HUES64 (cell line): Measurements from ENCODE around the gene IRAK4.

Experiments
- H3K27ac ChIP-seq: 2 replicates; pipeline ENCODE4 v1.7.0; 2013; ENCODE audit warnings: low read depth, low read length, inconsistent platforms
- H3K27me3 ChIP-seq: 2 replicates; pipeline ENCODE4 v1.6.1; 2013; ENCODE audit warnings: mild to moderate bottlenecking, low read length; ENCODE audit not compliant: insufficient read depth
- H3K36me3 ChIP-seq: 2 replicates; pipeline ENCODE4 v1.6.1; 2013; ENCODE audit warnings: mild to moderate bottlenecking, low read length; ENCODE audit not compliant: insufficient read depth
- H3K4me1 ChIP-seq: 2 replicates; pipeline ENCODE4 v1.6.1; 2013; ENCODE audit warnings: mild to moderate bottlenecking, low read length, moderate library complexity; ENCODE audit not compliant: insufficient read depth
- H3K4me3 ChIP-seq: 2 replicates; pipeline ENCODE4 v1.5.1; 2013; ENCODE audit warnings: mild to moderate bottlenecking, low read length, moderate library complexity
- H3K9ac ChIP-seq: 2 replicates; pipeline ENCODE4 v1.6.1; 2013; ENCODE audit warnings: mild to moderate bottlenecking, low read depth, low read length
- H3K9me3 ChIP-seq: 2 replicates; pipeline ENCODE4 v1.6.1; 2013; ENCODE audit warnings: low read depth, low read length; ENCODE audit not compliant: insufficient read depth
- WGBS: fragments of 150-250, 120-280 bp; methylation state at CpG from one replicate; pipeline ENCODE4 v1.1.7; 2013; ENCODE audit warnings: missing lambda C conversion rate; 5-methylcytosine and 5-hydroxymethylcytosine counted together

IRAK4 gene

DNA sequence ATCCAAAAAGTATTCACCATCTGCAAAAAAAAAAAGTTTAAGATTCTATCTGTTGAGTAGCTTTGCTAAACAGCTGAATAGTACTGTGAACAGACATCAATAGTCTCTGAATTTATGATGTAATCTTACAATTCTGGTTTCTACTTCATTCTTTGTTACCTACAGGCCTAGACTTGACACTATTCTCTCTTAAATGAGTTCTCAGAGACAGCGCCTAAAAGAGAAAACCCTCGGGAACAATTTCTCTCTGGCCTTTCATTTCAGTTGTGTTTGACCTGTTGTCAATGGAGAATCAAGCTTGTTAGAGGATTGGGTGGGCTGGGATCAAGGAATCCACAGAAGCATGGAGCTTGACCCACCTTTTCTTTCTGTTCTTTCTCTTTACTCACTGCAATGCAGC lies 53.3 kb downstream of the IRAK4 start:
- Histone ChIP-seq H3K4me1 (peaks cover 2% of the 10 kb centered on the region; the same call in 1 of the 2 replicates), H3K9ac (no peak overlapping the region), H3K9me3 (no peaks in the 10 kb centered on the region), H3K27me3 (no peaks in the 10 kb centered on the region), H3K4me3 (no peak overlapping the region), H3K36me3 (no peaks in the 10 kb centered on the region), H3K27ac (no peak overlapping the region)
- 96% methylated on average over 2 of the region's 2 CpGs for WGBS

DNA sequence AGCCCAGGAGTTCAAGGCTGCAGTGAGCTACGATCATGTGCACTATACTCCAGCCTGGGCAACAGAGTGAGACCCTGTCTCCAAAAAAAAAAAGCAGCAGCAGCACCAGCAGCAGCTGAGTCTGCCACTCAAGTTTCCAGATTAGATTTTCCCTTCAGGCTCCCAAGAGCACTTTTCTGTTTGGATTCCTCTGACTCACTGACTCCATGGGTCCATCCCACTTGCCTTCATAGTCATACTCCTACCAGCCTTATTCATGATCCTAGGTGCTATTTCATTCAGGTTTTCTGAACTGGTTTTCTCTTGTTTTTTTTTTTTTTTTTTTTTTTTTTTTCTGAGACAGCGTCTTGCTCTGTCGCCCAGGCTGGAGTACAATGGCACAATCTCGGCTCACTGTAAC lies 54.2 kb downstream of the IRAK4 start:
- no peaks in the 10 kb centered on the region for H3K36me3 ChIP-seq
- WGBS, result 96% methylated on average over 4 of the region's 4 CpGs
- H3K4me3 ChIP-seq, result no peak overlapping the region
- no peaks in the 10 kb centered on the region for H3K9me3 ChIP-seq
- H3K4me1 ChIP-seq, result no peaks in the 10 kb centered on the region
- H3K27ac ChIP-seq, result no peak overlapping the region
- no peaks in the 10 kb centered on the region for H3K27me3 ChIP-seq
- no peak overlapping the region for H3K9ac ChIP-seq

DNA sequence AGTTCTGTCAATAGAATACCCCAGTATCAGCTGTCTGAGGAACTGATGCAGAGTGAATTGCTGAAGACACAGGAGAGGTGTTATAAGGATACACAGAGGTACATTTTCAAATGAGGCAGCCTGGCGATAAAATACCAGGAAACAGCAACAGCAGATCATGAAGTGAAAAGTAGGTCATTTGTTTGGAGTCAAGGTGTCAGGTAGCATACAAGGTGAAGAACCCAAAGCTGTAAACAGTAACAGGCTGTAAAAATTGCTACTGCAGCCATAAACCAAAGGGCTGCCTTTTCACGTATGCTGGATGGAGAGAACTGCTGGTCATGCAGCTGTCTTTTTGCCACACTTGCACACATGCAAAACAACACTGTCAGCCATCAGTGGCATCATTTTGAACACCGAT lies 56.7 kb downstream of the IRAK4 start:
- H3K27ac ChIP-seq, result no peak overlapping the region
- H3K27me3 ChIP-seq, result no peaks in the 10 kb centered on the region
- H3K9me3 ChIP-seq, result no peaks in the 10 kb centered on the region
- no peaks in the 10 kb centered on the region for H3K36me3 ChIP-seq
- H3K9ac ChIP-seq, result no peak overlapping the region
- H3K4me1 ChIP-seq, result no peaks in the 10 kb centered on the region
- WGBS, result 91% methylated on average over 3 of the region's 3 CpGs
- no peak overlapping the region for H3K4me3 ChIP-seq

DNA sequence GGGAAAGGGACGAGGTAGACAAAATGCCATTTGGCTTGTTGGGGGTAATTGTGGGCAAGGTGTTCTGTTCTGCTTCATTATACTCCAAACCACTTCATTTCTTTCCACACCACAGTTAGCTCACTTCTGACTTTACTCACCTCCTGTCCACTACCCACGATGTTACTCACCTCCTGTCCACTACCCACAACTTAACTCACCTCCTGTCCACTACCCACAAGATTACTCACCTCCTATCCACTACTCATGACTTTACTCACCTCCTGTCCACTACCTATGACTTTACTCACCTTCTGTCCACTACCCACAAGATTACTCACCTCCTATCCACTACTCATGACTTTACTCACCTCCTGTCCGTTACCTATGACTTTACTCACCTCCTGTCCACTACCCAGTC lies 57.4 kb downstream of the IRAK4 start:
- H3K9ac ChIP-seq, result no peak overlapping the region
- no peak overlapping the region for H3K4me3 ChIP-seq
- no peak overlapping the region for H3K27ac ChIP-seq
- no peaks in the 10 kb centered on the region for H3K4me1 ChIP-seq
- no peaks in the 10 kb centered on the region for H3K36me3 ChIP-seq
- no peaks in the 10 kb centered on the region for H3K27me3 ChIP-seq
- H3K9me3 ChIP-seq, result no peaks in the 10 kb centered on the region
- WGBS, result 94% methylated on average over 3 of the region's 3 CpGs

DNA sequence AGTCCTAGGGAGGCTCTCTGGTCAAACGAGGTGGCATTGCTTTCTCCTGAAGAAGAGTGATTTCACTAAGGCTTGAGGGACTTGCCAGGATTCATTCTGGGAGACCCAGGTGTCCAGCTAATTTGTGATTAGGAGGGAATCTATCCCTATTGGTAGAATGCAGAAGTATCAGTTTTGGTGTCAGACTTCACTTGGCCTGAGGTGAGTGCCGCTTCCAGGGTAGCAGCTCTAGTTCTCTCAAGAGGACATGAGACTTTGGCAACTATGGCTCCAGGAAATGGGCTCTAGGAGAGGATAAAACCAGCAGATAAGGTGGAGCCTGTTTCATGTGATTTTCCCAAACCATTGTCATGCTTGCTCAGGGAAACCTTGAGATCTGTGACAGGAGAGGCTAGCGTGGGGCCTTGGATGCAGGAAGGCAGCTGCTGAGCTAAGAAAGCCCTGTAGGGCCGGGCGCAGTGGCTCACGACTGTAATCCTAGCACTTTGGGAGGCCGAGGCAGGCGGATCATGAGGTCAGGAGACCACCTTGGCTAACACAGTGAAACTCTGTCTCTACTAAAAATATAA lies 65.5 kb downstream of the IRAK4 start:
- no peak overlapping the region for H3K4me3 ChIP-seq
- peaks cover 7% of the 10 kb centered on the region; the same call in 1 of the 2 replicates for H3K4me1 ChIP-seq
- H3K36me3 ChIP-seq, result no peaks in the 10 kb centered on the region
- no peaks in the 10 kb centered on the region for H3K9me3 ChIP-seq
- H3K27ac ChIP-seq, result peak overlapping the region; percentile 58; the same call in 1 of the 2 replicates
- no peaks in the 10 kb centered on the region for H3K27me3 ChIP-seq
- WGBS, result 87% methylated on average over 8 of the region's 8 CpGs
- no peak overlapping the region for H3K9ac ChIP-seq

DNA sequence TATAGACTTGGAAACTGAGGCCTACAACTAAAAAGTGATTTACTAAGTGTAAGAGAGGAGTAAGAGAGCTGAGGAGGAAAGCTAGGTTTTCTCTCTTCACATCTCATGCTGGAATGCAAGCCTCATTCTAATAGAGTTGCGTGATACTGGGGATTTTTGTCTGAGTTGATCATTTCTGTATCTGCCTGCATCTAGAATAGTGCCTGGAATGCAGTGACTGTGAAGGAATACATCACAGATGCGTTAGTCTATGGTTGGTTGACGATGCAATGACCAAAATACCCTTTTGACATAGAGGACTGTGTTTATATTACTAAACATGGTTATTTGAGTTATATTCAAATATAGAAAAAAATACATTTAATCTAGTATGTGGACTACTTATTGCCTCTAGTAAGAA lies 67.9 kb downstream of the IRAK4 start:
- H3K4me3 ChIP-seq, result no peak overlapping the region
- H3K36me3 ChIP-seq, result no peaks in the 10 kb centered on the region
- no peak overlapping the region for H3K27ac ChIP-seq
- H3K9me3 ChIP-seq, result no peaks in the 10 kb centered on the region
- WGBS, result 94% methylated on average over 2 of the region's 3 CpGs
- H3K27me3 ChIP-seq, result no peaks in the 10 kb centered on the region
- H3K4me1 ChIP-seq, result peaks cover 7% of the 10 kb centered on the region; the same call in 1 of the 2 replicates
- H3K9ac ChIP-seq, result no peak overlapping the region

DNA sequence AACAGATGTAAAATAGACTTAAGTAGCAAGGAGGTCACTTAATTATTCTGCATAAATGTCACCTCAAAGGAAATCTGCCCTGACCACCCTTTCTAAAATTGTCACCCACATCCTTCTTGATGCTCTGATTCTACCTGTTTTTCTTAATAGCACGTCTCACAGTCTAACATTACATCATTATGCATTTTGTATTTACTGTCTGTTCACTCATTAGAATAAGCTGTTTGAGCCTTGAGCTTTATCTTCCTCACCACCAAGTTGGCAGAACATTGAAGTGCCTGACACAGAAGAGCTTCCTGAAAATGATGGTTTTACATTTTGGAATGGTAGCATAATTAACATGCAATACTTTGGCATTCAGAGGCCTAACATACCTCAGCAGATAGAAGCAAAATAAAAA lies 68.3 kb downstream of the IRAK4 start:
- no peaks in the 10 kb centered on the region for H3K36me3 ChIP-seq
- H3K9ac ChIP-seq, result no peak overlapping the region
- H3K4me3 ChIP-seq, result no peak overlapping the region
- no peaks in the 10 kb centered on the region for H3K9me3 ChIP-seq
- peaks cover 7% of the 10 kb centered on the region; the same call in 1 of the 2 replicates for H3K4me1 ChIP-seq
- H3K27ac ChIP-seq, result no peak overlapping the region
- 90% methylated on average over 1 of the region's 1 CpG for WGBS
- H3K27me3 ChIP-seq, result no peaks in the 10 kb centered on the region

DNA sequence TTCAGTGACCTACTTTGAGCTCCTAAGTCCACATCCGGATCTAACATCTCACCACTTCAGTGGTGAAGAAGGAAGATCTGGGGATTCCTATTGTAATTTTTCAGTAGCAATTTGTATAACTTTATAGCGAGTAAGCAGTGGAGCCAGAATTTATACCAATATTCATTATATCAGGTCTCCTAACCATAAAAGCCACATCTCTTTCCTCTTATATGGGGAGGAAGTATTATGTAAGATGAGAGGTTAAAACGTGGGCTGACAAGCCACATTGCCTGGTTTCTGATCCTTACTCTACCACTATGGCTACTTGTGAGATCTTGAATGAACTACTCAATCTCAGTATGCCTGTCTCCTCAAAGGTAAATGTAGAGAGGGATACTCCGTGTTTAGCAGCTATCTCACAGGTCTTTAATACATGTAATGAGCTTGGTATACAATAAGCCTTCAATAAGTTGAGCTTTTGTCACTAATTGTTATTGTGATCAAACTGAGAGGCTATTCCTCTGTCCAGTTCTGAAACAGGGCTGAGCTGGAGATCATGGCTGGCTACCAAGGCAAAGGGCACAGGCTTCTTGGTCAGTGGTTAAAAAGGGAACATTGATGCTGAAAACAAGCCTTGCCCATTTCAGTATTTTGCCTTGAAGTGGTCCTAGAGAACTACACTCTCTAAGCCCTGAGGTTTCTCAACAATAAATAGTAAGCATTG lies 73.9 kb downstream of the IRAK4 start:
- Histone ChIP-seq H3K9me3 (no peaks in the 10 kb centered on the region), H3K36me3 (no peaks in the 10 kb centered on the region), H3K27ac (no peak overlapping the region), H3K4me3 (no peak overlapping the region), H3K9ac (no peak overlapping the region), H3K4me1 (peaks cover 9% of the 10 kb centered on the region; the same call in 1 of the 2 replicates), H3K27me3 (peaks cover 48% of the 10 kb centered on the region)
- no CpG with 5 or more reads among the region's 4 CpGs for WGBS

DNA sequence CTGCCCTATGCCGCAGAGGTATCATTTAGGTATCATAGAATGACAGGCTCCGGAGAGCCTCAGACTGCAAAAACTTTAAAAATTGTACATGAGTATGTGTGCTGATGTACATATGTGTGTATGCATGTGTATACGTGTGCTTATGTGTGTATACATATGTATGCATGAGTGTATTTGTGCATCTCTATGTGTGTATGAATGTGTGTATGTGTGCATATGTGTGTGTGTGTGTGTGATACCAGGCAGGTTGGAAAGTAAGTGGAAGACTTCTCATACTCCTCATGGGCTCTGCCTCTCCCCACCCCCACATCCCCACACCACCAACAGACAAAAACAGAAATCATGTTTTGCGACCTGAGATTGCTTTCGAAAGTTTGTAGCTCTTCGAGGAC lies 76.5 kb downstream of the IRAK4 start:
- Histone ChIP-seq H3K27ac (no peak overlapping the region), H3K4me1 (peaks cover 9% of the 10 kb centered on the region; the same call in 1 of the 2 replicates)
- 56% methylated on average over 6 of the region's 6 CpGs for WGBS

DNA sequence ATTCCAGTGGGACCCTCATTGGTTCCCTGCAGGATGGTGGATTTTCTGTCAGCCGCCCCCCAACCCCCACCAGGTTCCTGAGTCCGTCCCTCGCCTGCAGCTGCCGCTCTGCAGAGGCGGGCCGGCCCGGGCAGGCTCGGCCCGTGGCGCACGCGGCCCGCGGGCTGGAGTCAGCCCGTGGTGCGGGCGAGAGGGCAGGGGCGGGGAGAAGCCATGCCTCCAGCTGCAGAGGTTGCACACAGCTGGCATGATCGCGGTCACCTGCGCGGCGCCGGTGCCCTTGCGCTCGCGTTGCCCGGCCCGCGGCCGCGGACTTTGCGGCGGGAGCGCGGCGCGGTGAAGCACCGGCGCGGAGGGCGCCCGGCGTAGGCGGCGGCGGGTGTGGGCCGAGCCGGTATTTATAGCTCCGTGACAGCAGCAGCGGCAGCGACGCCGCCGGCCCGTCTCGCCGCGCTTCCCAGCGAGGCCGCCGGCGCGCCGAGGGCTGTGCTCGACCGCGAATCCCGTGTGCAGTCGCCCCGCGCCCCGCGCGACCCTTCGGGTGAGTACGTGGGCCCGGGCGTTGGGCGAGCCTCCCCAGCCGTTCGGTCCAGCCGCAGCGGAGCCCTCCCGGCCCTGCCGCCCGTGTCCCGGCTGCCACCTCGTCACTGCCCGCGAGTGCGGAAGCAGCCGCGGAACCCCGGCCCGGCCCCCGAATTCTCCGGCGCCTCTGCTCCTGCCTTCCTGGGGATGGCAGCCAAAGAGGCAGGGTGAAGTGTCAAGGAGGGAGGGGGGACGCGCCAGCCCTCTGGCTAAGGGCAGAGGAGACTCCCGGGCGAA lies 77.1 kb downstream of the IRAK4 start, which contains the start of gene TMEM117:
Gene TMEM117 (plus strand): TSS at position 426 of the 819 bp plus-strand sequence.
- WGBS, result under 1% methylated on average over 103 of the region's 103 CpGs
- Histone ChIP-seq H3K9me3 (no peaks in the 10 kb centered on the region), H3K4me1 (peaks cover 9% of the 10 kb centered on the region; the same call in 1 of the 2 replicates), H3K36me3 (no peaks in the 10 kb centered on the region), H3K27me3 (peaks cover 54% of the 10 kb centered on the region), H3K4me3 (peak within 1 kb of the TSS; percentile 79), H3K27ac (no peak within 1 kb of the TSS), H3K9ac (peak within 1 kb of the TSS; percentile 76)

More for the DNA sequence above, 76.5 kb downstream of the IRAK4 start:
- H3K9me3 ChIP-seq, result no peaks in the 10 kb centered on the region
- H3K9ac ChIP-seq, result peak overlapping the region; percentile 76
- peak overlapping the region; percentile 79 for H3K4me3 ChIP-seq
- peaks cover 54% of the 10 kb centered on the region for H3K27me3 ChIP-seq
- H3K36me3 ChIP-seq, result no peaks in the 10 kb centered on the region

DNA sequence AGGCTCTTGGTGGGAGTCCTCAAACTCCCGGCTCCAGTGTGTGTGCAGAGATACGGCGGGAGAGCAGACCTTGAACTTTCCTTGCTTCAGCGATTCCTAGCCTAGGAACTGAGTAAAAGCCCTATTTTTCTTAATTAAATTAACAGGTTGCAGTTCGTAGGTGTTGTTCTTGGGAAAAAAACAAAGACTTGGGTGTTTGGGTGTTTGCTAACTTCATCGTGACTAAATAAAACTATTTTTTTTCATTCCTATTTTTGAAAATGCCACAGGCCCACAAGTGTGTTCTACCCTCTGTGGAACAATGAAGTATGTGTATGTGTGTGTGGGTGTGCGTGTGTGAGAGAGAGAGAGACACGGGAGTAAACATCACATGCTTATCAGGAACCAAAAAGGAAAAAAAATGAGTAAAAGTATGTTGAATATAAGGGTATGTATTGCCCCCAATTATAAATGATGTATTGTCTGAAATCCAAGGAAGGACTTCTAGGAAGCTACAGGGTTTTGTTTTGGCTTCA lies 77.8 kb downstream of the IRAK4 start:
- peaks cover 54% of the 10 kb centered on the region for H3K27me3 ChIP-seq
- no peaks in the 10 kb centered on the region for H3K9me3 ChIP-seq
- peaks cover 9% of the 10 kb centered on the region; the same call in 1 of the 2 replicates for H3K4me1 ChIP-seq
- H3K36me3 ChIP-seq, result no peaks in the 10 kb centered on the region
- 26% methylated on average over 6 of the region's 8 CpGs for WGBS
- peak overlapping the region; percentile 76 for H3K9ac ChIP-seq
- H3K4me3 ChIP-seq, result peak overlapping the region; percentile 79
- no peak overlapping the region for H3K27ac ChIP-seq
